ENCODE results near the gene ERBB4.

DNA sequence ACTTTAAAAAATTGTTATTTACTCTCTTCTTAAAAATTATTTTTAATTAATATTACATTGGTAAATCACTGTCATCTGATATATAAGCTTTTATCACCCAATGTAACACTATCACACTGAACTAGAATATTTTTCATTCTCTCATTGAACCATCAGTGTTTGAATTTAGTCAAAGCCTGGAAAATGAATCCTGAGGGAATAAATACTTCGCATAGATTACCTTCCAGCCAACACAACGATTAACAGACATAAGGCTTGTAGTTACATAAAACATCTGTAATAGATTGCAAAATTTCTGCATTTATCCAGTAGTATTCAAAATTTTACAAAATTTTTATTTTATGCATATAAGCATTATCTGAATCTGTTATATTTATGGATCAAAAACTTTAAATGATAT, 314.9 kb downstream of the ERBB4 start:
- TF ChIP-seq GATA2 (IDR thresholded peaks at IDR 0.05; ENCODE audit: low read depth, low read length): no peak
- no peak for TF ChIP-seq GATA3 (IDR thresholded peaks at IDR 0.05; ENCODE audit: low read depth, low read length)

All from SH-SY5Y (cell line).